Stimulated activated CD8-positive, alpha-beta memory T cell treated with anti-CD3 and anti-CD28 coated beads, Interleukin-4, amount 100 ng/mL, for 1 hour (primary cell): ENCODE results near the gene POLR3K.

ENCODE experiments used
- DNase-seq, 2 donors: peaks; one replicate each; pipeline ENCODE4 v3.0.0-alpha.2; 2020; ENCODE audit warnings: low read depth in 2 of 2, low spot score in 1 of 2

Gene POLR3K

DNA sequence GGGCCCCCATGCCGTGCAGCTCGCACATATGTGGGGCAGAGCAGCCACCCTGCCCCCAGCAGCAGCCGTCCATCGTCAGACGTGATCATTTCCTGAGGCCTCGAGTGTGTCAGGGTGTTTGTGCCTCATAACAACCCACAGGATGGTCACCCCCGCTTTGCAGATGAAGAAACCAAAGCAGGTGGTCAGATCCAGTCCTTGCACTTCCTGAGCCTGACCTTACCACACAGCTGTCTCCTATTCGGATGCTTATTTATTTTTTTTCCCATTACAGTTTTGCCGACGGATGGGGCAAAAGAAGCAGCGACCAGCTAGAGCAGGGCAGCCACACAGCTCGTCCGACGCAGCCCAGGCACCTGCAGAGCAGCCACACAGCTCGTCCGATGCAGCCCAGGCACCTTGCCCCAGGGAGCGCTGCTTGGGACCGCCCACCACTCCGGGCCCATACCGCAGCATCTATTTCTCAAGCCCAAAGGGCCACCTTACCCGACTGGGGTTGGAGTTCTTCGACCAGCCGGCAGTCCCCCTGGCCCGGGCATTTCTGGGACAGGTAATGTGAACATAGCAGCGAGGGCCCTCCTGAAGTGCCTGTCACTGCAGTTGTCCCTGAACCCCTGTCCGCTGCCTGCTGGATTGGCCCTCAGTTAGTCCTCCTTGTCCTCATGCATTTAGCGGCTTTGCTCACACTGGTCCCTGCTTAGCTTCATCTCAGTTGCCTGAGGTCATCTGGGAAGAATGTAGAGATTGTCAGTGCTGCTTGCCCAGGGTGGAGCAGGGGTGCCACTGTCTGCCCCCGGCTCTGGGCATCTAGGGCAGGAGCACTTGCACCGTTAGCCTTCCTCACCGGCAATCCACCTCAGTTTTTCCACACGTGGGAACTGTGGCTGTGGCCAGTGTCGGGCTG is 26.0 kb upstream of the POLR3K start:
- DNase-seq, result no peak

DNA sequence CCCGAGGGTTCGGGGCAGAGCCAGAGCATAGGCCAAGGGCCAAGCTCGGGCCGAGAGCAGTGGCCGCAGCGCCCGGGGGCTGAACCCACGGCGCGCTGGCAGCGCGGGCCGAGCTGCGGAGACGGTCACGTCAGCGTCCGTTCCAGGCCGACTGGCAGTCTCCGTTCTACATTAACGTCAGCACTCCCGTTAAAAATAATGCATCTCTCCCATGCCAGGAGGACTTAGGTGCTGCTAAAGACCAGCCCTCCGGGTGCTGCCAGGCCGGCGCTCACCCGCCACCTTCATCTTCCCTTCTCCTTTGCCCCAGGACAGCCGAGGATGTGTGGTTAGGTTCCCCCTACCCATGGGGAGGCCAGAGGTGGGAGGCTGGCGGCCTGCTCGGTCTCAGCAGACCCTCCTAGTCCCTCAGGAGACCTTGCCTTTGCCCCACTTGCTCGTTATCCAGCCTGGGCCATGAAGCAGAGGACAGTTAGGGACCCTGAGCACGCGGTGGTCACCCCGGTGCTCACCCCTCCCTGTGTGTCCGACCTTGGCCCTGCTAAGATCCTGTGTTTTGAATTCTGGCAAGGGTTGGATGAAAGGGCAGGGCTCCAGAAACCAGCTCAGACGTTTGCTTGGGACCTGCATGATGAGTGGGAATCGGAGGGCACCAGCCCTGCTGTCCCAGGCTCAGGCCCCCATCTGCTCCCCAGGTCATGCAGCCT is 25.2 kb upstream of the POLR3K start:
- no peak for DNase-seq

DNA sequence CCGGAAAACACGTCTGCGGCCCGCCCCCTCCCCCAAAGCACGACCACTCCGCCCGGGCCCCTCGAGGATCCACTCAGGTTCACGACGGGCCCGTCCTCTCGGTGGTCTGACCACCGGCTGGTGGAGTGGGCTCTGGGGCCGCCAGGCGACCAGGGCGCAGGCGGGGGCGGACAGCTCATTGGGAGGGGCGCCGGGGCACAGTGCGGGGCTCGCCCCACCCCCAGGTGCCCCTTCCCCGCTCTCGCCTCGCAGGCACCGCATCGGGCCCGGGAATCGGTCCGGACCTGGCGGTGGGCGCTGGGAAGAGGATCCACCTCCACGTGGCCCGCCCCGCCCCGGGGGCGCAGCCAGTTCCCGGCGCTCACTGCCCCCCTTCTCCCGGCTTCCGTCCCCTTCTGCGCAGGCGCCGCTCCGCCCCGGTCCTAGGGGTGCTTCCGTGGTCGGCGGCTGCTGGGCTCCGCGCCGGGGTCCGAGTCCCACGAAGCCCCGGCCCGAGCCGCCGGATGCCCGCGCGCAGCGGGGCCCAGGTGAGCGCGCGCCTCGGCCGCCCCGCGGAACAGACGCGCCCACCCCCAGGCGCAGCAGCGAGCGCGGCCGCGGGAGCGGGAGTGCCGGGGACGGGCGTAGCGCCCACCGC is 24.5 kb upstream of the POLR3K start, which contains the start of gene MPG:
TSS of gene MPG (plus strand) at position 419 of the 637 bp plus-strand sequence. CDS start at position 504, 85 bp downstream.
- DNase-seq, result peak; percentile 44 to 69

DNA sequence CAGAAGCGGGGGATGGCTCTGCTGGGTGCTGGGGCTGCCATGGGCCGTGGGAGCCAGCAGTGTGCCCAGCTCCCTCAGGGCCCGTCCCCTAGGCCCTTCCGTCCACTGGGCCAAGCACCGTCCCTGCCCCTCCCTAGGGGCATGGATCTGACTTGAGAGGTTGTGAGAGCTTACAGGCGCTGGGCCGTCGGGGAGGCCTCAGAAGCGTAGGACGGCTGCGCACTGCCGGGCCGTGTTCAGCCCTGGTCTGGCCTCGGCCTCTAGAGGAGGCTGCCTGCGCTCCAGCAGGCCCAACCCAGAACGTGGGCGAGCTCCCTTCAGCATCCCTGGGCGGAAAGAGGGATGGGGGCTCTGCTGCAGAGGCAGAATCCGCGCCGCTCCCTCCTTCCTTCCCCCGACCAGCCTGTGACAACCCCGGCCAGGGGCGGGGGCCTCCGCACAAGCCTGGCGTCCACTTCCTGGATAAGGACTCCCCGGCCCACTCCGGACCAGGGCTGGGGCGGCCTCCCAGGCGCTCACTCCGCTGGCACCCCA is 23.9 kb upstream of the POLR3K start:
- DNase-seq, result no peak

DNA sequence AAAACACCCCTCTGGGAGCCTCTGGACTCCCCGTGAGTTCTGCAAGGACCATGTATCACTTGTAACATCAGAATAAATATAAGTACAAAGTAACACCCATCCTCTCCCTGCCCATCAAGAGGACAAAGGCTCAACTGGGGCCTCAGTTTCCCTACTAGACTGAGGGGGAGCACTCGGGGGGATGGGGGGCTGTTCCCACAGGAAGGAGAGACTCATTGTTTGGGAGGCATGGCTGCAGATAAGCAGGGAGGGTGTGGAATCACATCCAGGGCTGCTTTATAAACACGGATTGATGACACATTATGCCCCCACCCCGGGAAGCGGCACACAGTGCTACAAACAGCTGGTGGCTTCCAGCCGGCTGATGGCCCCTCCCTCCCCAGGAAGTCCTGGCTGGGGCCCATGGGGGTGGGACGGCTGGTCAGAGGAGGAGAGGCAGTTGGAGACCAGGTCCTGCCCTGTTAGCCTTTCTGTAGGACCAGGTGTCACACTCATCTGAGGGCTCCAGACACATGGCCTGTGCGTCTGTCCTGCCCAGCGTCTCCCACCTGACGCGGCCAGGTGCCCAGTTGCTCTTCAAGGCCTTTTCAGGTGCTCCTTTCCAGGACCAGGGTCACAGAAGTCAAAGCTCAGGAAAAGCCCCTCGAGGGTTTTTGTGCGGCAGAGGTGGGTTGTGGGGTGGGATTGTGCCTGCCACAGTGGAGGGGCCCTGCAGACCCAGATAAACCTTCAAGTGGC is 23.3 kb upstream of the POLR3K start:
- no peak for DNase-seq

DNA sequence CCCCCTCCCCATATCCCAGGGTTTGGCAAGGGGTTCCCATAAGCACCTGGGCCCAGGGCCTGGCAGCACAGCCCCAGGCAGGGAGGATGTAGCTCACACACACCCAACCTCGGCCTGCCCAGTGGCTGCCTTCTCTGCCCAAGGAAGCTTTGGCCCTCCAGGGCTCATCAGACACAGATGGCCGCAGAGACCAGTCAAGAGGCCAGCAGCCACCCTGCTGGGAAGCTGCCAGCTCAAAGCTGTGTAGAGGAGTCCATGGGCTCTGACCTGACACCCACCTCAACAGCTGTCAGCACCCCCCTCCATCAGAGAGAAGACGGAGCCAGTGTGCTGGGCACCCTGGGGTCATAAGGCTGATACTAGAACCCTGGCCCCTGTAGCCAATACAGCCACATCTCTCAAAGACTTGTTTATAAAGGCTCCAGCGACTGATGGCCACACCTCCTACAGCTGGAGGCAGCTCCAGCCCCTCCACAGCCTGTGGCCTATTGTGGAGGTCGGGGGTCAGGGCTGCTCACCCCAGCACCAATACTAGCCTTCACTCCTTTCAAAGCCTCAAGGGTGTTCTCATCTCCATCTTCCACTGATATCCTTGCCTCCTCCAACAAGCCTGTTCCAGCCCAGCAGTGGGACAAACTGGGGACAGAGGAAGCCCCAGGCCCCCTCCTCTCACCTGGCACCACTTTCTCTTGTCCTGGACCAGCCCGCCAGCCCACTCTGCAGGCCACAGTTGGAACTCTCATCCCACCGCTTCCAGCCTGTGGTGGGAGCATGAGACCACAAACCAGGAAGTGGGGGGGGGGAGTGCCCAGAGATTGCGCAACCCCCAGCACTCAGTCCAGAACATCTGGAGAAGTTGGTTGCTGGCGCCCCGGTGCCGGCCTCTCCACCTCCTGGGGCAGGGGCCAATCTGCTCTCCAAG is 22.4 kb upstream of the POLR3K start:
- DNase-seq, result no peak

DNA sequence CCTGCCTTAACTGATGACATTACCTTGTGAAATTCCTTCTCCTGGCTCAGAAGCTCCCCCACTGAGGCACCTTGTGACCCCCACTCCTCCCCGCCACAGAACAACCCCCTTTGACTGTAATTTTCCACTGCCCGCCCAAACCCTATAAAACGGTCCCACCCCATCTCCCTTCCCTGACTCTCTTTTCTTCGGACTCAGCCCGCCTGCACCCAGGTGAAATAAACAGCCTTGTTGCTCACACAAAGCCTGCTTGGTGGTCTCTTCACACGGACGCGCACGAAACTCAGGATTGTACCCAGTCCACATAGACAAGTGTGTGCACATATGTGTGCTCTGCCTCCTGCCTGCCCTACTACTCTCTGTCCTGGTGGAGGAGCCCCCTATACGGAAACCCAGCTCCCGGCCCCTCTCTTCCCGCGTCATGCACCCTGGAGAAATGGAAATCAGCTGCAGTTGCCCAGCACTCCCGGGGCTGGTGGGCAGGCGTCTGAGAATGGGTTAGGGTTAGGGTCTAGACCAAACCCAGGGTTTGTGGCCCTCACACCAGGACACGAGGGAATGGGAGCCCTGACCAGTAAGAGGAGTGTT is 21.4 kb upstream of the POLR3K start:
- DNase-seq, result no peak

DNA sequence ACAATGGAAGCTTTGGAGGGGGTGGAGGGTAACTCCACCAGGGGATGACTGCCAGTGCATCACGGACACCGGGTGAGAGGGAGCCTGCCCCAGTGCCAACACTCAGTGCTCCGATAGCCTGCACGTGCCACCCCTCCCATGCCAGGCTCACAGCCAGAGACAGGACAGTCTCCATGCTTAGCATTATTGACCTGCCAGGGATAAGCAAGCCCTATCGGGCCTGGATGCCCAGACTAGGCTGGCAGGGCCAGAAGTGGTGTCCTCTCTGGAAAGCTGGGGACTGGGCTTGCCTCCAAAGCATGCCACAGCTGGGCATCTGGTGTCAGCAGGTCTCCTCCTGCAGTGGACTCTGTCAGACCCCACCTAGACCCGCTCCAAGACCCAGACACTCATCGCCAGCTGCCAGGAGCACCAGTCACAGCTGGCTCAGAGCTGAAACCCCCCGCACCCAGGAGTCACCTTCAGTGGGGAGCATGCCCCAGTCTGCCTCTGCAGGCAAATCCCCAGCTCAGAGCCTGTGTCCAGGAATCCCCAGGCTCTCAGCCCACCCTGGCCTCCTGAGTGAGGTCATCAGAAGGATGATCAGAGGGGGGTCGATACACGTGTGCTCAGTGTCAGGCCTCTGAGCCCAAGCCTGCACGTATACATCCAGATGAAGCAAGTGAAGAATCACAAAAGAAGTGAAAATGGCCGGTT is 20.8 kb upstream of the POLR3K start:
- DNase-seq, result no peak

DNA sequence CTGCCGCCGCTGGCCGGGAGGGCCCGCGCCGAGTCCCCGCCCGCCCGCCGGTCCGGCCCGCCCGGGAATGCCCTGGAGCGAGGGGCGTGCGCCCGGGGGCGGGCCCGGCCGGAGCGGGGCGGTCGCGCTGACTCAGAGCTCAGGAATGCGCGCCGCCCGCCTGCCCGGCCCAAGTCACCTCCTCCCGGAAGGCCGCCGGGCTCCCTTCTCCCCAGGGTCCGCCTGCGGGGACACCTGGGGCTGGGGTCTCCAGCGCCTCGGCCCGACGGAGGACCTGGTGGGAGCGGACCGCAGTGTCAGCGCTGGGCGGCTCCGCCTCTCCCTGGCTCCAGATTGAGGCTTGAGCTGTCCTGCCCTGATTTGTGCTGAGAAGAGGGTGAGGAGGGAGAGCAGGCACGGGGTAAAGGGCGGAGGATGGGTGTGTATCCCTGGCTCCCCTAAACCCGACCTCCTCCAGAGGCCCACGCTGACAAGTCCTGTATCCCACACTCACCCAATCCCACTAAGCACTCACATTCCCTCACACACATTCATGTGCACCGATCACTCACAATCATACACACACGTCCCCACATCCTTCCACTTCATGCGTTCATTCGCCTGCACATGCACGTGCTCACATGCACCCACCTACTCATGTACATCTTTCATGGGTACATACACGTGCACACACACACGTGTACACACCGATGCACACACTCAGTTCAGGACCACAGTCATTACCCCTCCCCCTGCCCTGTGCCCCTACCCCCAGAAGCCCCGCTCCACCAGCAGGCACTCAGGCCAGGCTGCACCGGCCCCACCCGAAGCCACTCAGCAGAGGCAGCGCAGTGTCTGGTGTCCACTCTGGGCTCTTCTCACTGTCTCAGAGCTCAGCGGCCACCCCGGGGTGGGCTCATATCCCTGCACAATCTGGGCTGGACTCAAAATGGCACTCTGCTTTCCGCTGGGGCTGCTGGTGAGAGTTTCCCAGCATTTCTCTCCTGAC is 19.4 kb upstream of the POLR3K start, which contains the start of gene RHBDF1:
TSS of gene RHBDF1 (minus strand) at position 71 of the 988 bp plus-strand sequence. CDS start 7,616 bp downstream, outside the sequence.
- DNase-seq, result no peak

DNA sequence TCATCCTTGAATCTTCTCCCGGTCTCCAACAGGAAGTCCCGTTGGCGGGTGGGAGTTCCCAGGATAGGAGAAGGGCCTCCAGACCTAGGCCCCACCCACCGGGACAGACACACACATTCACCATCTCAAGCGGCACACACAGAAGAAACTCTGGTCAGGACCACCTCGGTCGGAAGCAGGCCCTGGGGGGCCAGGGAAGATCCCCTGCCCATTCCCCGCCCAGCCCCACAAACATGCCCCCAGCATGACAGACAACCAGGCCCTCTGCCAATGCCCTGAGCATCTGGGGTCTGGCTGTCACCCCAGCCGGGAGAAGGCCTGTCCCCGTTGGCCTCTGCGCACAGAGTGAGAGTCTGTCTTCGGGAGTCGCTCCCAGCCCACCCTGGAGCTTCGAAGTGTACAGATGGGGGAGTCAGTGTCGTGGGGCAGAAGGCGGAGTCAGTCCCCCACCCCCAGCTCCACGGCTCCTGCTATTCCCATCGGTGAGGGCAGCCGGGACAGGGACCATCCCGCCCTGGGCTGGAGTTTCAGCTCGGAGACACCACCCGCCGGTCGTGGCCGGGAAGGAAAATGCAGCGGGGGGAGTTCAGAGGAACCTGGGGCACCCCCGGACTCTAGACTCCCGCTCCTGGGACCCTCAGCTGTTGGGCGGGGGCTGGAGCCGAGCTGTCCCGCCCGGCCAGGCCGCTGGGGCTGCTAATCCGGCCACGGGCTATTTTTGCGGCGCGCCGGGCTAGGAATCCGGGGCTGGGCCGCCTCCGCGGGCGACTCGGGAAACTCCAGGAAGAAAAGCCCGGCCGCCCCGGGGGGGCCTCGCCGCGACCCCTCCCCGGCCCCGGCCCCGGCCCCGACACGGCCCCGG is 18.4 kb upstream of the POLR3K start:
- no peak for DNase-seq

DNA sequence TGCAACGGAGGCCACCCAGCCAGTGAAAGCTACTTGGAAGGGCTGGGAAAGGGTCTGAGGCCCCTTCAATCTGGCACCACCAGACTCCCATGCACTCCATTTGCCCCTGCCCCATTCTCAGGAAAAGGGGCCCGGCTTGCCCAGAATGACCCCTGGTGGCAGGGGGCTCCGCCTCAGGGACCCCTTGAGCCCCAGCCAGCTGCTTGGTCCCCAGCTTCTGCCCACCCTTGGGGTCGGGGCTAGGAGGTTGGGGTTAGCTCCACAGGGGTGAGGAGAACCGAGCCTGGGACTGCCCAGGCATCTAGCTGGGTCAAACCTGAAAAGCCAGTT is 17.8 kb upstream of the POLR3K start:
- DNase-seq, result no peak

DNA sequence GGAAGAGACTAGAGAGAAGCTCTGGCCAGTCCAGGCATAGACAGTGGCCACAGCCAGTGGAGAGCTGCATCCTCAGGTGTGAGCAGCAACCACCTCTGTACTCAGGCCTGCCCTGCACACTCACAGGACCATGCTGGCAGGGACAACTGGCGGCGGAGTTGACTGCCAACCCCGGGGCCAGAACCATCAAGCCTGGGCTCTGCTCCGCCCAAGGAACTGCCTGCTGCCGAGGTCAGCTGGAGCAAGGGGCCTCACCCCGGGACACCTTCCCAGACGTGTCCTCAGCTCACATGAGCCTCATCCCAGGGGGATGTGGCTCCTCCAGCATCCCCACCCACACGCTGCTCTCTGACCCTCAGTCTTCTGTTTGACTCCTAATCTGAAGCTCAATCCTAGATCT is 15.8 kb upstream of the POLR3K start:
- DNase-seq, result no peak

DNA sequence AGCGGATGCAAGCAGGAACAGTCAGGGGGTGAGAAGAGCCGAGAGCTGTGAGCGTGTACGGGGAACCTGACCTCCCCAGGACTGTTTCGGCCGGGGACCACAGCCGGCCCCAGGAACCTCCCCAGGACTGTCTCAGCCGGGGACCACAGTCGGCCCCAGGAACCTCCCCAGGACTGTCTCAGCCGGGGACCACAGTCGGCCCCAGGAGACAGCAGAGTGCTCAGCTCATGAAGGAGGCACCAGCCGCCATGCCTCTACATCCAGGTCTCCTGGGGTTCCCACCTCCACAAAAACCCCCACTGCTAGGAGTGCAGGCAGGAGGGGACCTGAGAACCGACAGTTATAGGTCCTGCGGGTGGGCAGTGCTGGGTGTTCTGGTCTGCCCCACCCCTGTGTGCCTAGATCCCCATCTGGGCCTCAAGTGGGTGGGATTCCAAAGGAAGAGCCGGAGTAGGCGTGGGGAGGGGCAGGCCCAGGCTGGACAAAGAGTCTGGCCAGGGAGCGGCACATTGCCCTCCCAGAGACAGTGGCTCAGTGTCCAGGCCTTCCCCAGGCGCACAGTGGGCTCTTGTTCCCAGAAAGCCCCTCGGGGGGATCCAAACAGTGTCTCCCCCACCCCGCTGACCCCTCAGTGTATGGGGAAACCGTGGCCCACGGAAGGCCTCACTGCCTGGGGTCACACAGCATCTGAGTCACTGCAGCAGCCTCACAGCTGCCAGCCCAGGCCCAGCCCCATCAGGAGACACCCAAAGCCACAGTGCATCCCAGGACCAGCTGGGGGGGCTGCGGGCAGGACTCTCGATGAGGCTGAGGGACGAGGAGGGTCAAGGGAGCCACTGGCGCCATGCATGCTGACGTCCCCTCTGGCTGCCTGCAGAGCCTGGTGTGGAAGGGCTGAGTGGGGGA is 14.7 kb upstream of the POLR3K start:
- DNase-seq, result no peak

DNA sequence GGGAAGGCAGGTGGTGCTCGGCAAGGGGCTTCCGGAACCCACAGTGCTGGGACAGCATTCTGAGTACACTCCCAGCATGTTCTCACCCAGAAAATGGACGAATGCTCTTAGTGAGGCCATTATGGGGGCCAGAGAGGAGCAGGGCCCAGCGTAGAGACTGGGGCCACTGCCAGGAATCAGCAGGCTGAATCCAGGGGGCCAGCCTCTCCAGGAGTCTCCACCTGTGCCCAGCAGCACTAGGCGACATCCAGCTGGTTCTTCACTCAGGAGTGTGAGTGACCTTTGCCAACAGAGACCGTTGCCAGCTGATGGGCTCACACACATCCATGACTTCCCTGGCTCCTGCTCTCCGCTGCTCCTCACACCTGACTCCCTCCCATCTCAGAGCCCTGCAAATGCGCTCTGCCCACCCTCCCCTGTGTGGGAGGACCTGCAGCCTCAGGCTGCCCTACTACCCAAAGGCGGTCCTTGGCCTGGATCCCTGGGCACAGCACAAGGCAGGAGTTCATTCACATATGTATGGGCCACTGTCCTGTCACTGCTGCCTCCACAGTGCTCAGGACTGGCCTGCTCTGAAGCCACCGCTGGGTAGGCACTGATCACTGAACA is 13.9 kb upstream of the POLR3K start:
- no peak for DNase-seq
